HUES6 (cell line): ENCODE results near the gene RNF123.

Experiments used
- H3K27ac ChIP-seq: 2 replicates; pipeline ENCODE4 v1.7.0; 2013; ENCODE audit warnings: low read depth, mild to moderate bottlenecking, low read length, inconsistent platforms
- H3K27me3 ChIP-seq: 2 replicates; pipeline ENCODE4 v1.6.1; 2013; ENCODE audit warnings: low read length; ENCODE audit not compliant: control insufficient read depth, insufficient read depth
- H3K36me3 ChIP-seq: 2 replicates; pipeline ENCODE4 v1.6.1; 2013; ENCODE audit warnings: low read length; ENCODE audit not compliant: control insufficient read depth, insufficient read depth
- H3K4me1 ChIP-seq: 2 replicates; pipeline ENCODE4 v1.6.1; 2013; ENCODE audit warnings: low read length; ENCODE audit not compliant: control insufficient read depth, insufficient read depth
- H3K4me3 ChIP-seq: 2 replicates; pipeline ENCODE4 v1.5.1; 2013; ENCODE audit warnings: low read depth, low read length
- H3K9ac ChIP-seq: one replicate; pipeline ENCODE4 v1.6.1; 2013; ENCODE audit warnings: mild to moderate bottlenecking, low read length
- H3K9me3 ChIP-seq: 2 replicates; pipeline ENCODE4 v1.6.1; 2013; ENCODE audit warnings: low read depth, low read length; ENCODE audit not compliant: control insufficient read depth, insufficient read depth

The RNF123 gene

DNA sequence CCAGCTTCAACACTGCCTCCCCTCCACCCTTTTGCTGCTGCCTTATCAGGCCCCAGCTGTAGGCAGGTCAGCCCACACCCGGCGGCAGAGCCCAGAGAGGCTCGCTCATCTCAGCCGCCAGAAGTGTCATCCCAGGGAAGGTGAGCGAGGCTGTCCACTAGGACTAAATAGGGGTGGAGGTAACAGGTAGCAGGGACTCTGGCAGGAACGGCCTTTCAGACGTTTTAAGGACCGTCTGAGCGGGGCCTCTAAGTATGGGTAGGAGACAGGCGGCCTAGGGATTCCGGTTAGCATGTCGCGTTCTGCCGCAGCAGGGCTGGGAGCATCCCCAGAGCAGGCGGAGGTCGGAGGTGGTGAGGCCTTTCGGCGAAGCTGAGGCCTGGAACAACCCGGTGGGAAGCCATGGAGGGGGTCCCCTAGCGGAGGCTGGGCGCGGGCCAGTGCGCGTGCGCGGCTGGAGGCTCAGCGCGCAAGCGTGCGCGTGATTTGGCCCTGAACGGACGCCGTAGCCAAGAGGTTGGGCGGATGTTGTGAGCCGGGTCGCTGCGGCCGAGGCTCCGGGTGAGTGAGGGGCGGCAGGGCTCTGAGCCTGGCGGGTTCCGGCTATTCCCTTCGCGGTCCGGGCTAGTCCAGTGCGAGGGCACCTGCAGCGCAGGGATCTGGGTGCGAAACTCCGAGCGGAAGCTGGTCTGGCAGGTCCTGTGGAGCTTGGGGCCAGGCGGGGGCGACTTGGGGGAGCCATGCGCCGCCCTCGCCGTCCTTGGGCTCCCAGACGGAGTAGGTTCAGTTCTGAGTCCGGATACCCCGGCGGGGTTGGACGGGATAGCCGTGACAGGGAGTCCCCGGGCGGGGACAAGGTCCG, at the start of gene RNF123, which contains the start of gene MST1:
Gene RNF123 (plus strand): TSS at position 512 of the 862 bp plus-strand sequence. CDS start 1,609 bp downstream, outside the sequence.
Gene MST1 (minus strand): TSS at position 429 of the 862 bp plus-strand sequence. CDS start 783 bp downstream, outside the sequence.
- no peak within 1 kb of the TSS for H3K27ac ChIP-seq
- H3K36me3 ChIP-seq = peaks cover 5% of the 10 kb centered on the region
- H3K27me3 ChIP-seq = no peaks in the 10 kb centered on the region
- peaks cover 6% of the 10 kb centered on the region; the same call in 1 of the 2 replicates for H3K4me1 ChIP-seq
- H3K9me3 ChIP-seq = no peaks in the 10 kb centered on the region
- H3K4me3 ChIP-seq = peak within 1 kb of the TSS; percentile 86
- peak within 1 kb of the TSS; percentile 84 for H3K9ac ChIP-seq

DNA sequence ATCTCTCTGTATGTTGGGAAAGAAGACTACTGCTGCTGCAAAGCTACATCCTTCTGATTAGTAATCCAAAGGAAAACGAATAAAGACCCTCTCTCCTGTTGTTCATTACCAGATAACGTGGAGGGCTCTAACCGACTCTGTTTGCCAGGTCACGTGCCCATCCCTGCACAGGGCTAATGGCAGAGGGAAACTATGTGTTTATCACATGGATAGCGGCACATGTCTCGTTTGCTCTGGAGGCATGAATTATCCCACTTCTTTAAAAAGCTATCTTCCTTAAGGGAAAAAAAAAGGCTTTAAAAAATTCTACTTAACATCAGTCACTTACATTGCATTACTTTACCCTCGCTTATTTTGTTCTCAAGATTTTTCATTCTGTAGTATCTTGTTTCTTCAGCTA, 48.1 kb upstream of the RNF123 start:
- Histone ChIP-seq H3K27me3 (no peaks in the 10 kb centered on the region), H3K9me3 (no peaks in the 10 kb centered on the region), H3K9ac (no peak overlapping the region), H3K4me3 (no peak overlapping the region), H3K4me1 (no peaks in the 10 kb centered on the region; the same call in 1 of the 2 replicates), H3K27ac (no peak overlapping the region), H3K36me3 (no peaks in the 10 kb centered on the region)

DNA sequence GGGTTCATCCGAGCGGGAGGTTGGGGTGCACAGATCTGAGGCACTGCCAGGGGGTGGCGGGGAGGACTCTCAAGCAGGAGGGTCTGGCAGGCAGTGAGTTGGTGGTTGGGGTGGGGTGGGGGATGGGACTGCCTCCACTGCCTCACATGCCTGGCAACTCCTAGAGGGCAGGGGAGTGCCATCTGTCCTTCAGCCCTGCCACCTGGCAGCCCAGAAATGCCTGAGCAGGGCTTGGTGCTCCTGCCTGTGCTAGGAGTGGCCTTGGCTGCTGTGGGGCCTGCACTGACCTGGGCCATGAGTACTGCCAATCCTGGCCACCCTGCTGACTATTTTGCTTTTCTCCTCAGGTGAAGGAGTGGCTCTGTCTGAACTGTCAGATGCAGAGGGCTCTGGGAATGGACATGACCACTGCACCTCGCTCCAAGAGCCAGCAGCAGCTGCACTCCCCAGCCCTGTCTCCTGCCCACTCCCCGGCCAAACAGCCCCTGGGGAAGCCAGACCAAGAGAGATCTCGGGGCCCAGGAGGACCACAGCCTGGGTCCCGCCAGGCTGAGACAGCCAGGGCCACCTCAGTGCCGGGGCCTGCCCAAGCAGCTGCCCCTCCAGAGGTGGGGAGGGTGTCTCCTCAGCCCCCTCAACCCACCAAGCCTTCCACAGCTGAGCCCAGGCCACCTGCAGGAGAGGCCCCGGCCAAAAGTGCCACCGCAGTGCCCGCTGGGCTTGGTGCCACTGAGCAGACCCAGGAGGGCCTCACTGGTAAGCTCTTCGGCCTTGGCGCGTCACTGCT, 47.2 kb upstream of the RNF123 start:
- no peak overlapping the region for H3K9ac ChIP-seq
- no peaks in the 10 kb centered on the region for H3K36me3 ChIP-seq
- no peaks in the 10 kb centered on the region for H3K27me3 ChIP-seq
- no peaks in the 10 kb centered on the region for H3K9me3 ChIP-seq
- H3K4me1 ChIP-seq = no peaks in the 10 kb centered on the region; the same call in 1 of the 2 replicates
- H3K27ac ChIP-seq = no peak overlapping the region
- no peak overlapping the region for H3K4me3 ChIP-seq

DNA sequence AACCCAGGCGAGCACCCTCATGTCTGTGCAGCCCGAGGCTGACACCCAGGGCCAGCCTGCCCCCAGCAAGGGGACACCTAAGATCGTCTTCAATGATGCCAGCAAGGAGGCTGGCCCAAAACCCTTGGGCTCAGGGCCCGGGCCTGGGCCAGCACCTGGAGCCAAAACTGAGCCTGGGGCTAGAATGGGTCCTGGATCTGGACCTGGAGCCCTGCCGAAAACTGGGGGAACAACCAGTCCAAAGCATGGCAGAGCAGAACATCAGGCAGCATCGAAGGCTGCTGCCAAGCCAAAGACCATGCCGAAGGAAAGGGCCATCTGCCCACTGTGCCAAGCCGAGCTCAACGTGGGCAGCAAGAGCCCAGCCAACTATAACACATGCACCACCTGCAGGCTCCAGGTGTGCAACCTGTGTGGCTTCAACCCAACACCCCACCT, 46.6 kb upstream of the RNF123 start:
- no peak overlapping the region for H3K4me3 ChIP-seq
- no peak overlapping the region for H3K9ac ChIP-seq
- no peak overlapping the region for H3K27ac ChIP-seq
- H3K36me3 ChIP-seq = no peaks in the 10 kb centered on the region
- peaks cover under 1% of the 10 kb centered on the region; the same call in 1 of the 2 replicates for H3K4me1 ChIP-seq
- H3K9me3 ChIP-seq = no peaks in the 10 kb centered on the region
- no peaks in the 10 kb centered on the region for H3K27me3 ChIP-seq

DNA sequence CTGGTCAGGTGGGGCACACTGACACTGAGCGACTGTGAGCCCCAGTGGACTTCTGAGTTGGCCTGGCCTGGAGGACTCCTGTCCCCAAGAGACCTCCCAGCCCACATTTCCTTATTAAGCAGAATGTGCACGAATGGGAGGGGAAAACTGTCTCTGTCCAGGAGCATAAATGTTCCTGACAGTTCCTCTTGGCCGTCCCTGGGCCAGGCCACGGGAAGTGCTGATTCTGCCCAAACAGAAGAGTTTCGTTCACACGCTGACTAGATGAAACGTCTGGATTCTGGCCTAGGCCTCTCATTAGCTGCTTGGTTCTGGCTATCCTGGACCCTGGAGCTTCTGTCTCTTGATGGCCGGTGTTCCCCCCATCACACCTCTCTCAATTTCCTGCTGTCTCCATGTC, 44.7 kb upstream of the RNF123 start:
- Histone ChIP-seq H3K27ac (no peak overlapping the region), H3K4me3 (no peak overlapping the region), H3K4me1 (peaks cover 7% of the 10 kb centered on the region; the same call in 1 of the 2 replicates), H3K9ac (no peak overlapping the region), H3K9me3 (no peaks in the 10 kb centered on the region), H3K27me3 (no peaks in the 10 kb centered on the region), H3K36me3 (no peaks in the 10 kb centered on the region)

DNA sequence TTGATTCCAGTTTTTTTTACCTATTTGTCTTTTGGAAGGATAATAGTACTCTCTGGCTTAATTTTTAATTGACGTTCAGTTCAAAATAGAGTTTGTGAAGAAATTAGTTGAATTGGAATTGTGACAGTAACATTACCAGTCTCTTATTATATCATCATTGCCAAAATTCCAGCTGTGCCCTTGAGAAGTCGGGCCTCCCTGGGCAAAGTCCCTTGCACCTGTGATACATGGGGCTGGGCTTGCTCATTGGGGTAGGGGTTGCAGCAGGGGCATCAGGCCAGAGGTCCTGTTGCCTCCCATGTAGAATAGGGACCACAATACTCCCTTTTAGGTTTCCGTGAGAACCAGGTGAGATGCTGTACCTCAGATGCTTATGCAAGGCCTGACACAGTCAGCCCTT, 43.1 kb upstream of the RNF123 start:
- Histone ChIP-seq H3K4me1 (peaks cover 9% of the 10 kb centered on the region; the same call in 1 of the 2 replicates), H3K36me3 (no peaks in the 10 kb centered on the region), H3K9me3 (no peaks in the 10 kb centered on the region), H3K9ac (no peak overlapping the region), H3K4me3 (no peak overlapping the region), H3K27me3 (no peaks in the 10 kb centered on the region), H3K27ac (no peak overlapping the region)

DNA sequence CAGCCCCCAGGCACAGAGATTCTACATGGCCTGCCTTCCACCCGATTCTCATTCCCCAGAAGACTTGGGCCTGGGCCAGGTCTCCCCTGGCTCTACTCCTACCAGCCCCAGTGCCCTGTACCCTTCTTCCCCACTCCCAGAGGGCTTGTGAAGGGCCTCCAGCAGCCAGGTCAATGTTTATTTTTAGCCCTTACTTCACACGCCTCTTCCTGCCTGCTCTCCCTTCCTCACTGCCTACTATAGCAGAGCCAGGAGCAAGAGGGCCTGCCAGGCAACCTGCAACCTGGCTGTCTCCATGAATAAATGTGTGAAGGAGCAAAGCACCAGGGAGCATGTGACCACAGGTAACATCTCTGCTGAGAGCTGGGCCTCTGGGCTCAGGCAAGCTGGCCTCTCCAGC, 41.6 kb upstream of the RNF123 start:
- Histone ChIP-seq H3K27ac (no peak overlapping the region), H3K27me3 (no peaks in the 10 kb centered on the region), H3K36me3 (no peaks in the 10 kb centered on the region), H3K9me3 (no peaks in the 10 kb centered on the region), H3K4me1 (peaks cover 9% of the 10 kb centered on the region; the same call in 1 of the 2 replicates), H3K4me3 (no peak overlapping the region), H3K9ac (no peak overlapping the region)

DNA sequence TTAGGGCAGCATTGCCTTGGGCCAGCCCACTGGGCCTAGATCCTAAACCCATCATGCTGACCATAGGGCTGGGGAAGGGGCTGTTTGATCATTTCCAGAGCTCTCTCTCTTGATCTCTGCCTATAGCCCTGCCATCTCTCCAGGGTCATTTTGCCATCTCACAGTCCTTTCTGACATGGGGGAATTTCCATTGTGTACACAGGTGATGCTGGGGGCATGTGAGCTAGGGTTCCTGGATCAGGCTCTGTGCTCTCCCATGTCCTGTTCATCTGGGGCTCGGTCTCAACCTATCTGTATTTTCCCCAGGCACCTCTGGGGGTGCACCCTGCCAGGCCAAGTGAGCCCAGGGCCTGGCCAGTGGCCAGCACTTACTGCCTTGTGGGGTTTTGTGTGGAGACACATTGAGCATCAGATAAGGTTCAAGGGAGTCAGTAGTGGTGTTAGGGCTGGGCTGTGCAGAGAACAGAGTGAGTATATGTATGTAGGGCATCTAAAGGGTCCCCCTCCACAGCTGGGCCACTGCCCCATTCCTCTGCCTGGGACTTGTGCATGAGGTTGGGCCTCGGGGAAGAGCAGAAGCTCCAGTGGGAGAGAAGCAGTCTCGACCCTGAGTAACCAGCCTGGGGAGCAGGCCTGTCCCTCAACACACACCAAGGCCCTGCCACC, 40.9 kb upstream of the RNF123 start:
- Histone ChIP-seq H3K9ac (no peak overlapping the region), H3K4me3 (no peak overlapping the region), H3K9me3 (no peaks in the 10 kb centered on the region), H3K4me1 (peaks cover 9% of the 10 kb centered on the region; the same call in 1 of the 2 replicates), H3K36me3 (no peaks in the 10 kb centered on the region), H3K27ac (no peak overlapping the region), H3K27me3 (no peaks in the 10 kb centered on the region)

DNA sequence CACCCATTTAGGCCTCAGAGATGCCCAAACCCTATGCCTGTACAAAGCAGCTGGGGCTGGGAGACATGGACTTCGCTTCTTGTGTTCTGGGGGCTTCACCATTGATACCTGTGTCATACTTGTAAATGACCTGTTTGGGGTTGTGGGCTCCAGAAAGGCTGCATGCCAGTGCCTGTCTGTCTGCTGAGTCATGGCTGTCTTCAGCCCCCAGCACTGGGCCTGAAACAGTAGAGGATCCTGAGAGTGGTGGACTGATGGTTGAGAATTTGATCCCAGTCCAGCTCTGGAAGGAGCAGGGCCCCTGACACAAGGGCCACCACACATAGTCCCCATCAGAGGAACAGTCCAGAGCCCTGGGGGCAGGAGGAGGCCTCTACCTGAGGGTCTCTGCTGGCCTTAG, 39.8 kb upstream of the RNF123 start:
- Histone ChIP-seq H3K36me3 (no peaks in the 10 kb centered on the region), H3K9ac (no peak overlapping the region), H3K4me3 (no peak overlapping the region), H3K9me3 (no peaks in the 10 kb centered on the region), H3K4me1 (peaks cover 9% of the 10 kb centered on the region; the same call in 1 of the 2 replicates), H3K27ac (no peak overlapping the region), H3K27me3 (no peaks in the 10 kb centered on the region)

DNA sequence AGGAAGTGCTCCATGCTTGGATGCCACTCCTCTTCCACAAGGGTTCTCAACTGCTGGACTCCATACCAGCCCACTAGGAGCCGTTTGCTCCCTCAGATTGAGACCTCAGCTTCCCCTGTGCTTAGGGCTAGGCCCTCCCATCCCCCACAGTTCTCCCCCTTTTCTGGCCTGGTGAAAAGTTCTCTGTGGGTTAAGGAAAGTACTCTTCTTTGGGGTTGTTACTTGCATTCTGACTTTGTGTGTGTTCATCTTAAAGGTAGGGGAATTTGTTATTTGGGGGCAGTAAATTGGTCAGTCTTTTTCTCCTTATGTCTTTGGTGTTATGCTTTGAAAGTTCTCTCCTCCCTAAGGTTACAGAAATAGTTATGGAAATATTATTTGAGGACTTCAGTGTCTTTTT, 39.2 kb upstream of the RNF123 start:
- Histone ChIP-seq H3K27me3 (no peaks in the 10 kb centered on the region), H3K4me3 (no peak overlapping the region), H3K9ac (no peak overlapping the region), H3K9me3 (no peaks in the 10 kb centered on the region), H3K27ac (no peak overlapping the region), H3K36me3 (no peaks in the 10 kb centered on the region), H3K4me1 (peaks cover 9% of the 10 kb centered on the region; the same call in 1 of the 2 replicates)
